HG03045 (cell line): ENCODE measurements around the gene ANKRD60.

Source experiments
- ATAC-seq: cut with Tn5 transposase; IDR thresholded peaks from one replicate; pipeline ENCODE4 v1.9.1; 2021; ENCODE audit warnings: mild to moderate bottlenecking, moderate library complexity; ENCODE audit not compliant: unreplicated experiment

Gene ANKRD60

GRCh38 chr20:58196402-58197184 lies 31.9 kb downstream of the ANKRD60 start:
- no peak for ATAC-seq

GRCh38 chr20:58195047-58195446 lies 33.4 kb downstream of the ANKRD60 start:
- no peak for ATAC-seq

- ATAC-seq = no peak
These were observed 34.2 kb downstream of the ANKRD60 start for GRCh38 chr20:58194175-58194791.

- ATAC-seq = no peak
These were observed 35.9 kb downstream of the ANKRD60 start for GRCh38 chr20:58192567-58192966.

- ATAC-seq = no peak
These were observed 36.4 kb downstream of the ANKRD60 start for GRCh38 chr20:58192065-58192464.

- no peak for ATAC-seq
These were observed 39.9 kb downstream of the ANKRD60 start for GRCh38 chr20:58188527-58188926.

- ATAC-seq = no peak
These were observed 43.5 kb downstream of the ANKRD60 start for GRCh38 chr20:58184984-58185383.

- ATAC-seq = no peak
These were observed 44.4 kb downstream of the ANKRD60 start for GRCh38 chr20:58184063-58184462.

- no peak for ATAC-seq
These were observed 45.8 kb downstream of the ANKRD60 start for GRCh38 chr20:58182521-58183140.

GRCh38 chr20:58179432-58180099 lies 48.9 kb downstream of the ANKRD60 start:
- no peak for ATAC-seq

GRCh38 chr20:58179083-58179431 lies 49.4 kb downstream of the ANKRD60 start:
- no peak for ATAC-seq

- no peak for ATAC-seq
These were observed 50.7 kb downstream of the ANKRD60 start for GRCh38 chr20:58177799-58178198.

- ATAC-seq = no peak
These were observed 52.6 kb downstream of the ANKRD60 start for GRCh38 chr20:58175836-58176235.

GRCh38 chr20:58175425-58175824 lies 53.0 kb downstream of the ANKRD60 start:
- no peak for ATAC-seq

- ATAC-seq = no peak
These were observed 53.7 kb downstream of the ANKRD60 start for GRCh38 chr20:58174708-58175280.

- no peak for ATAC-seq
These were observed 54.3 kb downstream of the ANKRD60 start for GRCh38 chr20:58173930-58174707.

- no peak for ATAC-seq
These were observed 55.4 kb downstream of the ANKRD60 start for GRCh38 chr20:58173091-58173490.

- ATAC-seq = no peak
These were observed 56.5 kb downstream of the ANKRD60 start for GRCh38 chr20:58171796-58172425.

- no peak for ATAC-seq
These were observed 59.0 kb downstream of the ANKRD60 start for GRCh38 chr20:58169450-58169849.

GRCh38 chr20:58168843-58169242 lies 59.6 kb downstream of the ANKRD60 start:
- ATAC-seq = no peak
